Activated CD8-positive, alpha-beta memory T cell treated with anti-CD3 and anti-CD28 coated beads for 1 hour (primary cell): ENCODE results near the gene NSMCE3.
"Not testable (repeated sequence)": the region's sequence is repeated elsewhere in the genome, so short reads cannot be mapped to it uniquely, and the experiment has no call there.

Source experiments
- DNase-seq, 2 donors: peaks; one replicate each; pipeline ENCODE4 v3.0.0-alpha.2; 2020; ENCODE audit warnings: low read depth in 1 of 2; ENCODE audit errors: extremely low read depth in 1 of 2

The NSMCE3 gene

DNA sequence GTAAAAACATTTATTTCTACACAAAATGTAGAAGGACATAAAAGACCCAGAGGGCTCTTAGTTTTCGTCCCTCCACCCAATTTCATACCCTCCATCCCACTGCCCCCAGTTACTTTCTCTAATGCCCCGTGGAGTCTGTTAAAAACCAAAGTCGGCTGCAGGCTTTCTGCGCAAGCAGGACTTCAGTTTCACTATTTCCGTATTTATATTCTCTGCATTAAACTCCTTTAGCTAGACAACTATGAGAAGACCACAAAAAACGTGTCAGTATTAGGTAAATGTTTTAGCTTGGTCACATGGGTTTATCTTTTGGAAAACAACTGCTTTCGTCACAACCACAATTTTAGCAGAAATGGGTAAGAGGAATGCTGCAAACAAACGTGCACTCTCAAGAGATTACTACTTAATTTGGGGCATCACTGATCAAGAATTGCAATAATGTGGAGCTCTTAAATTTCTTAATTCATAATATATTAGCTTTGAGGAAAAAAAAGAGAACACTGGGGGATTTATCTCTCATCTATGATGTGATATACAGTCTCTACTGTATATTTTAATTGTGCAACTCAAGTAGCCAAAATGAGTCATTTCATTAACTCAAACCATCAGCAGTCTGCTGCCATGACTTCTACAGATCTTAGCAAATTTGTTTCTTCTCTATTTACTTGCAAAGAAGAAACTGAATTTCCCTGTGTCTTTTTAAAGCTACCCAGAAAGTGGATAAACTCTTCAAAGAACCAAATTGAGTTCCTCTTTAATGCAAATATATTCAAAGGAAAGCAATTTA is 740 bp upstream of the NSMCE3 start:
- no peak for DNase-seq

DNA sequence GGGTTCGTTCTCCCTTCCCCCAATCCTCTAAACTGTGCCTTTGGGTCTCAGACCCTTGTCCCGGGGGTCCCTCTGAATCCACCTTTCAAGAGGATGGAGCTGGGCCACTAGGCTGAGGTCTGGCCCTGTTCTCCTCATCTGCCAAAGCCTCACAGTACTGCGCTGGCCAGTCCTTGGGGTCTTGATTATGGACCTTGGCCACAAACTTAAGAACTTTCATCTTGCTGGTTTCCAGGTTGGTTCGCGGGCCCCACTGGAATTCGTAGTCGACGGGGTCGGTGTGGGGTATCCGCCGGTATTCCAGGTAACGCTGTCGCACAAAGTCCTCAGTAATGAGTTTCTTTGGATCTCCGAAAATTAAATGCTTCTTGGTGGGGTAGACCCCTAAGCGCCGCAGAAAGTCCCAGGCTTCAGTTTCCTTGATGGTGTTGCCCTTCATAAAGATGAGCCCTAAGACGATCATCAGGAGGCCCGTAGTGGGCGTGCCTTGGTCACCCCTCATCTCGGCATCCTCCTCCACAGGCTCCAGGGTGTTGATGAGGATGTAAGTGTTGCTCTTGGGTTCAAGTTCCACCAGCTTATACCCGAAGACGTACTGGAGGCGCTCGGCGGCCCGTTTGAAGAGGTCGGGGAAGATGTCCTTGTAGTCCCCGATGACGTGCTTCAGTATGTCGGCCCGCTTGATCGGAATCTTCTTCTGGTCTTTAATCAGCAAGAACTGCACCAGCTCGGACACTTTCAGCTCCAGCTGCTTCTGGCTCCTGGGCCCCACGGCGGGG is 727 bp downstream of the NSMCE3 start:
- DNase-seq, result peak; percentile 20 to 26

DNA sequence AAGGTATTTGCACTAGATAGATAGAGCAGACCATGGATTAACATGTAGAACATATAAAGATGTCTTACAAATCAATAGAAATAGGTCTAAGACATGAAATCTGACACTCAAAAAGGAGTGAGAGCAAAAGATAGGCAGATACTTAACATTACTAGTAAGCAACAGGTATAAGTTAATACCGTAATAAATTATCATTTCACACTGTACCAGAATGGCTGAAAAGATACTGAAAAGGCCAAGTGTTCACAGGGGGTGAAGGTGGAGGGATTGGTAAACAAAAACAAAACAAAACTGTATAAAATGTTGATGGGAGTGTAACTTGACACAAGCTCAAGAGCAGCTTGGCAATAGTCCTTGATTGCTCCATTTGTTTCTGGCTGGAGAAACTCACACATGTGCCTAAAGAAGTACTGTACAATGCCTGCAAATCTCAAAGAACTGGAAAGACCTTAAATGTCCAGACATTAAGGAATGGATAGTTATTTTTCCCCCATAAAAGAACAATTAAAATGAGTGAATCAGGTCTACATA is 3.5 kb downstream of the NSMCE3 start:
- DNase-seq, result no peak

DNA sequence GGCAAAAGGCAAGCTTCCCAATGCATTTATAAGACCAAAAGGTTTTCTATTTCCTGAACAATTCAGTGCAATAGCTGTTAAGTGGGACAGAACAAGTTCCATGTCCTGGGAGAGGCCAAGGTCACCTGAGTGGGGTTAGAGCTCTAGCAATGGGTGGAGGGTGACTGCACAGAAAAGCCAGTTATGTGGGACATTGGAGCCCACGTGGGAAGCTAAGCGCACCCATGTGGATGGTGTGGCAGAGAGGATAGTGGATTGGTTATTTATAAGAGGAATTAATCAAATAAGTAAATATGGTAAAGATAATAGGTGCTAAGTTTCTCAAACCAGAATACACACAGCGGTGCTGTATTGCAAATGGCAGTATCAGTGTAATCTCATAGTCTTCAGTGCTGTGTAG is 6.3 kb downstream of the NSMCE3 start:
- DNase-seq, result no peak

DNA sequence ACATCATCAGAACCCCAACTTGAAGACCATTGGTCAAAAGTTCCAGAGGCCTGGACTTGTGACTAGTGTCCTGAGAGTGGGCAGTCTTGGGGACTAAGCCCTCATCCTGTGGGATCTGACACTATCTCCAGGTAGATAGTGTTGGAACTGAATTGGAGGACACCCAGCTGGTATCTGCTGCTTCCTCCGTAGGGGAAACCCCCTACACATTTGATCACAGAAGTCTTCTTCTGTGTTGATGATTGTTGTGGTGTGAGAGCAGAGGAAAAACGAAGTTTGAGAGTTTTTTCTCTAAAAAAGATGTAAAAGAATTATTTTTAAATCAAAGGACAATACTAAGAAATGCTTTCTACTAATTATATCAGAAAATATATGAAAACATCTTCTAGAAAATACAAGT is 6.9 kb downstream of the NSMCE3 start:
- DNase-seq, result no peak

DNA sequence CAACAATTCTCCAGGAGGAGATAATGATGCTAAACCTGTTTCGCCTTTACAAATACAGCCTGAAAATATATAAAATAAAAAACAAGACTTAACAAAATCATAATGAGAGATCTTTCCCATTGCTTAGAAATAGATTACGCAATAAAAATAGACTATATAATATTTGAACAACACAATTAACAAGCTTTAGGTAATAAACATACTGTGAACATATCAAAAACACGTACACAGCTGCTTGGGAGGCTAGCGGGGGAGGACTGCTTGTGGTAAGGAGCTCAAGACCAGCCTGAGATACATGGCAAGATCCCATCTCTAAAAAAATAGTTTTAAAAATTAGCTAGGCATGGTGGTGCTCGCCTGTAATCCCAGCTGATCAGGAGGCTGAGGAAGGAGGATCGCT is 8.7 kb downstream of the NSMCE3 start:
- no peak for DNase-seq

DNA sequence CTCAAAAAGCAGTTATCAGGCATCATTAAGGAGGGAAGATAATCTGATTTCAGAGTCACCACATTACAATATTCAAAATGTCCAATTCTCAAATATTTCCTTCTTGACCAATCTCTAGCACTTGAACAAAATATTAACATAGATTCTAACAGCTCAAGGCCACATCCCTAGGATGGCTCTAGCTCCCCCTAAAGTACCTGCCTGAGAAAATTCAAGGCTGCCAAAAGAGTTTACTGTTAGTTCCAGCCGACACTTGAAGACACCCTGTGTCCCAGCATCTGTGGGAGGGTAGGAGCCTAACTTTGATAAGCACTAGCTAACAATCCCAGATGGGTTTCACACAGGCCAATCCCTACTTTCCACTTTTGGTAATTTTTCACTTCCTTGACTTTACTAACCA is 10.4 kb downstream of the NSMCE3 start:
- no peak for DNase-seq

DNA sequence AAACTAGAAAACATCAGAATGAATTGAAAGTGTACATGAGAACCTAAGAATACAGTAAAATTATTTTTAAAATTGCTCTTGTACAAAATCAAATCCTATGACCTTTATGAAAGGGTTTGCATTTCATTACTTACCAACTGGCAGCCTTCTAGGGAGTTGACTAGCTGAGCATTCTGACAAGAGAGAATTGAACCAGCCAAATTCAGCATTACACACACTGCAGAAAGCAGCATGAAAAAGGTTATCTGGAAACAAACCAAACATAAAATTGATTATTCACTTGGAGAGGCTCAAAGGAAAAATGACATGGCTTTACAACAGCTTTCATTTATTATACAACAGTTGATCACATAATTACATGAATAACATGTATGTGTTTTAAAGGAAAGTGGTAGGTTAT is 17.4 kb downstream of the NSMCE3 start:
- DNase-seq, result no peak

DNA sequence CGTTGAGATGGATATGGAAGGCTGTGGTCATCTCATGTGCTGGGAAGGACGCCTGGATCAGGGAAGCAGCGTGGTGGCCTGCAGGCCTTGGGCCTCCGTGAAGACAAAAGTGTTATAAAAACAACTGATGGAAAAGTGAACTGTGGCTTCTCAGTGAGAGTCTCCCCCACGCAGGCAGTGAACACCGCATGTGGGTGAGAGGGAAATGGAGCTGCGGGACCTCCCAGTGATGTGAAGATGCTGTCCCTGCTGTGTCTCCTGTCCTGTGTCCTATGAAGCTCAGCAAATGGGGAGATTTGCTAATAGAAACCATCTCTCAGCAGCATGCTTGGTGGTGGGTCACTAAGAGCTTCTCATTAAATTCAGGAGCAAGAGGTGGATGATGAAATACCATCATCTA is 25.1 kb downstream of the NSMCE3 start:
- DNase-seq, result no peak

DNA sequence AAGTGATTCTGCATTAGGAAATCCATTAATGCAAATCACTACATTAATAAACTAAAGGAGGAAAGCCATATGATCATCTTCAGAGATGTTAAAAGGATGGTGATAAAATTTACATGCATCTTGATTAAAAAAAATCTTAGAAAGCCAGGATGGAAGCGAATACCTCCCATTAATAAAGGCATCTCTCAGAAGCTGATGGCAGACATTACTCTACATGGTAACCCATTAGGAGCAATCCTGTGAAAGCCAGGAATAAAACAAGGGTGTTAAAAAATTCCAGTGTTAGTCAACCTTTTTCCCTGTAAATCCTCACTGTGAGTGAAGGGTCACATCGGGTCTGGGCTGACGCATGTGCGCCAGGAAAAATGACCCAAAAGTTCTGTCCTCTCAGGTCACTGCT is 25.5 kb downstream of the NSMCE3 start:
- DNase-seq, result no peak

DNA sequence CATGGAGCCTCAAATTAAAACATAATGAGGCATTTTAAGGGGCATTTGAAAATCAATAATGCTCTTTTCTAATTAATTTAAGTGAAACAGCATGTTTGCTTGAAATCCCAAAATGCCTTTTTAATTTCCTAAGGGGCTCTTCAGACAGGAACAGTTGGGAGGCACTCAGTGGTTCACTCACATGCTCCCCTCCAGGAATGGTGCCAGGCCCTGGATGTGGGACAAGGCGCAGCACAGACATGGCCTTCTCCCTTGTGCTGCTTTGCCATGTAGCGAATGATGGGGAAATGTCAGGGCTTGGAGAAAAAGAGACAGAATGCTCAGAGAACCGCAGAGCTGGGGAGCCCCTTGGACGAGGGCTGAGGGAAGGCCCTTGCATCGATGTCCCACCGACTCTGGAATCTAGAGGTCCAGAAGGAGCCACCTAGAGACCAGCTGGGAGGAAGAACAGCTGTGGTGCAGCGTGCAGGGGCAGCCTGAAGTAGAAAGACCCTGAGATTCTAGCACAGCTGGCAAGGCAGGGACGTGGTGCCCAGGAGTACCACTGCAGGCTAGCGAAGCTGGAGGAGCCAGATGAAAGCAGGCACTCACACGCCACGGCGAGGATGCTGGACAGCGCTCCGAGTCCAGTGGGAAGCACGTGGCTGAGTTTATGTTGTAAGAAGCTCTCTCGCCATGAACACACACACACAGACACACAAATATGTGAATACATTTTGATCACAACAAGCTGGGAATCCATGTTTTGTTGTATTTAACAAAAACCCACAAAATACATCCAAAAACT is 27.0 kb downstream of the NSMCE3 start:
- no peak for DNase-seq

DNA sequence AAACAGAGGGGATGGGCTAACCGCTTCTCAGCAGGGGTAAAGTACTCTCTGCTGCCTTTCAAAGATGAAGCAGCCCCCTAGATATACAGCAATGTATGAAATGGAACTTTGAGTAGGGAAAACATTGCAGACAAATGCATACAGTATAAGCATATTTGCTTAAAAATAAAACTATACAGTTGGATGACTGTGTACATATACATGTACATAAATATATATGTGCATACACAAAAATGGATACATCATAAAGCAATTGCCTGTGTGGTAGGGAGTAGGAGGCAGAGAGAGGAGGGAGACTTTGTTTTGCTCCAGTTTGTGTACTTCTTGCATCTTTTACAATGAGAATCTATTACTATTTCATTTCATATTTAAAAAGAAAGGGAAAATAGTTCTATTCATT is 28.4 kb downstream of the NSMCE3 start:
- no peak for DNase-seq

DNA sequence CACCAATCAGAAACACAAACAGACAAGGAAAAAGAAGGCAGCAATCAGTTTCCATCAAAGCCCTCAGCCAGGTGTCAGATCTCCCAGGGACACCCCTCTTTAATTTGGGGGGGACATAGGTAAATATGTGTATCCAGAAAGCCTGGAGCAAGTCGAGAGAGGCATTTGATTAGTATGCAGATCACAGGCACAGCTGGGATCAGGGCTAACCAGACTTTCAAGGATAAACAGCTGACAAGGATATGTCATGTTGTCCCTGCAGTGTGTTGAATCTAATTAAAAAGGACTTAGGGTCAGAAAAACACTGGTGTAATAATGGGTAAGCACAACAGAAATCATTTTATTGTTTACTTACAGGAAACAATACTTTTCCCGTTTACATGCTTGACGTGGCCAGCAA is 30.2 kb downstream of the NSMCE3 start:
- DNase-seq, result no peak

DNA sequence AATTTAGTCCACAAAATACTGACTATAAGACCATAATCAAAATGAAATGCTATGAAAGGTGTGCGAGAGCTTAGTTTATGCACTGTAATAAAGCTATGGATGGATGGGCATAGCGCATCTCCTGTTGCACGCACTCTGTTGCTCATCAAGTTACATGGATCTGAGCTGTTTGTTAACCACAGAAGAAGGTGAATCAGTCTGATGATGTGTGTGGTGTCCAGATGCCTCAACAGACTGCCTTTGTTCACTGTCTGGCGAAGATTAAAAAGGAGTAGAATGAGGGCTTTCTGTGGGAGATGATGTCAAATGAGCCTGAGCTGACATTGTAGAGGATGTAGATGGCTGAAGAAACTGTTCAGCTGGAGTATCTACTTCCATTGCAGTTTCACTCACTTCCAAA is 36.1 kb downstream of the NSMCE3 start:
- DNase-seq, result no peak

DNA sequence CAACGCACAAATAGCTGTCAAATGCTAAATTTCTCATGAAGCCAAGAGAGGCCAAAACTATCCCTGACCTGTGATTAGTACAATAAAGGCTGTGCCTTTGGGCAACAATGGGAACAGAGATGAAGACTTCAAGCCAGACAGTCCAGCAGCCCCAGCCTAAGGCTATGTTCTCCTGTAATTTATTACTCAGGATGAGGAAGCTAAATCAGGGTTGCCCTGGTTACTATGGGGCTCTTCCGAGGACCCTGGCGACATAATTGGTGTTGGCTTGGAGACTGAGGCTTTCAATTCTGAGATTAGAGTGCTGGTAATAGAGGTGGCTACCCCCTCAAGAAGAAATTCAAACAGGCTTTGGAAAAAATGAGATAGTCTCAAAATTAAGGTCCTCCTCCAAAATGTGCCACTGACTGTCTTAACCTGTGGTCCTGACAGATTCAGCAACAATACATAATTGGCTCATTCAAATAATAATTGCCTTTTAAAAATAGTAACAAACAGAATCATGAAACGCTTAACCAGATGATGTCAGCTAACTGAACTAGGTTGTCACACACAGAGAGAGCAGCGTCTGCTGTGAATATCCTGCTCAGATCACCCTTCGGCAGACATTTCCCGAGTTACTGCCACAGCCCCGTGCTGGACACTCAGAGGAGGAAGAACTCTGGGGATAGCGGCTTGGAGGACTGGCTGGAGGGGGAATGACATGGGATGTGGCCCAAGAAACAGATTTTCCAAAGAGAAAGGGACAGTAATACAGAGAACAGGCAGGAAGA is 43.0 kb downstream of the NSMCE3 start:
- DNase-seq, result no peak

DNA sequence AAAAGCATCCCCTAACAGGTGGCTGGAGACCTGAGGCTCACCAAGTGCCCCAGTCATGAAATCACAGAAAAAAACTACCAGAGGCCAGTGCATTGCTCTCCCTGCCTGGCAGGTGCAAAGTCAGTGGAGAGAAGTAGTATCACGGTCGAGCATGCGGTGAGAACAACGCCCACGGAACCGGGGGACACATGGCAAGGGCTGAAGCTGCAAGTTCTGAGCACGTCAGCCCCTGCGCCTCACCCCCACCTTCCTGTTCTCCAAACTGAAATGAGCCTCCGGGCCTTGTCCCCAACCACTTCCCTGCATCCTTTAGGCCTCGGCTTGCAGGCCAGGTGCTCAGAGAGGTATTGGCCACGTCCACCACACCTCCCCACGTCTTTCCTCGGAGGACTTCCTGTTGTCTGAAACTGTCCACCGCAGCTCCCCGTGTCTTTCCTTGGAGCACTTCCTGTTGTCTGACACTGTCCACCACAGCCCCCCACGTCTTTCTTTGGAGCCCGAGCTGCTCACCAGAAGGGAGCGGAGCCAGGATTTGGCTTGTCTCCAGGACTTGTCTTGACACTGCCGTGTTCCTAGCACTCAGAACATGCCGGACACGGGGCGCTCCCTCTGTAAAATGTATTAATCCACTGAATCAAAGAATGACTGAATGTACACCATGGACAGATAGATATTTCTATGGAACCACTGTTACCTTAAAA is 43.9 kb downstream of the NSMCE3 start:
- DNase-seq, result no peak

DNA sequence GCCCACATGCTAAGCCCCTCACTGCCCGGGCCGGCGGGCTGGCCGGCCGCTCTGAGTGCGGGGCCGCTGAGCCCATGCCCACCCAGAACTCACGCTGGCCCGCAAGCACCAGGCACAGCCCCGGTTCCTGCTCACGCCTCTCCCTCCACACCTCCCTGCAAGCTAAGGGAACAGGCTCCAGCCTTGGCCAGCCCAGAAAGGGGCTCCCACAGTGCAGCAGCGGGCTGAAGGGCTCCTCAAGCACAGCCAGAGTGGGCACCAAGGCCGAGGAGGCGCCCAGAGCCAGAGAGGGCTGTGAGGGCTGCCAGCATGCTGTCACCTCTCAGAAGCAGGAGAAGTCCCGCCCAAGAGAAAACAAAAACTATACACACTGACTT is 44.6 kb downstream of the NSMCE3 start:
- not testable (repeated sequence) for DNase-seq

DNA sequence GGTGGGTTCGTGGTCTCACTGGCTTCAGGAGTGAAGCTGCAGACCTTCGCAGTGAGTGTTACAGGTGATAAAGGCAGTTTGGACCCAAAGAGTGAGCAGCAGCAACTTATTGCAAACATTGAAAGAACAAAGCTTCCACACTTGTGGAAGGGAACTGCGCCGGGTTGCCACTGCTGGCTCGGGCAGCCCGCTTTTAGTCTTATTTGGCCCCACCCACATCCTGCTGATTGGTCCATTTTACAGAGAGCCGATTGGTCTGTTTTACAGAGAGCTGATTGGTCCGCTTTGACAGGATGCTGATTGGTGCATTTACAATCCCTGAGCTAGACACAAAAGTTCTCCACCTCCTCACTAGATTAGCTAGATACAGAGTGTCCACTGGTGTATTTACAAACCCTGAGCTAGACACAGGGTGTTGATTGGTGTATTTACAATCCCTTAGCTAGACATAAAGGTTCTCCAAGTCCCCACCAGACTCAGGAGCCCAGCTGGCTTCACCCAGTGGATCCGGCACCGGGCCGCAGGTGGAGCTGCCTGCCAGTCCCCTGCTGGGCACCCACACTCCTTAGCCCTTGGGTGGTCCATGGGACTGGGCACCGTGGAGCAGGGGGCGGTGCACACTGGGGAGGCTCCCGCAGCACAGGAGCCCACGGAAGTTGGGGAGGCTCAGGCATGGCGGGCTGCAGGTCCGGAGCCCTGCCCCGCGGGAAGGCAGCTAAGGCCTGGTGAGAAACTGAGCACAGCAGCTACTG is 45.2 kb downstream of the NSMCE3 start:
- DNase-seq, result not testable (repeated sequence)

DNA sequence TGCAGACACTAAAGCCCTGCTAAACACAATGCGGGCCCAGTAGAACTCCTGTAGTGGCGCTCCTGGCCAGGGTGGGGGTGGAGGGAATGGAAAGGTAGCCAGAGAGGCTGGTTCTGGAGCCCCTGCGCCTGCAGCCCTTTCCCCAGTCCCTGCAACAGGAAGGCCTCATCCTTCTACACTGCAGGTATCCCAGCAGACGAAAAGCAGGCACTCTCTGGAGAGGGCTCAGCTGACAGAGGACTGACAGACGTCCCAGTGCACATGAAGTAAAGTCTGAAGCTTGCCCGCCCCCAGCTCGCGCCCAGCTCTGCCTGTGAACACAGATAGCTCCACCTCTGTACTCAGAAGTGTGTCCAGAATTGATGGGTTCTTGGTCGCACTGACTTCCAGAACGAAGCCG is 46.0 kb downstream of the NSMCE3 start:
- DNase-seq, result no peak
